Nephron progenitor cell (in vitro differentiated cells): Measurements from ENCODE around the gene HOXA13.

Experiments
- DNase-seq: peaks from one replicate; pipeline ENCODE4 v3.0.0; 2021
- H3K27ac Mint-ChIP-seq: 2 replicates; pipeline ENCODE4 v1.8.0; 2021; ENCODE audit warnings: mild to moderate bottlenecking, moderate library complexity, mixed read lengths
- H3K27me3 Mint-ChIP-seq: 2 replicates; pipeline ENCODE4 v1.8.0; 2021; ENCODE audit warnings: mild to moderate bottlenecking, low read depth, mixed read lengths; ENCODE audit not compliant: poor library complexity
- H3K36me3 Mint-ChIP-seq: 2 replicates; pipeline ENCODE4 v1.8.0; 2021; ENCODE audit warnings: low read depth, mixed read lengths
- H3K4me1 Mint-ChIP-seq: 2 replicates; pipeline ENCODE4 v1.8.0; 2021; ENCODE audit warnings: mixed read lengths
- H3K4me3 Mint-ChIP-seq: 2 replicates; pipeline ENCODE4 v1.8.0; 2021; ENCODE audit warnings: mild to moderate bottlenecking, moderate library complexity, mixed read lengths
- H3K9me3 Mint-ChIP-seq: 2 replicates; pipeline ENCODE4 v1.8.0; 2021; ENCODE audit warnings: mild to moderate bottlenecking, moderate library complexity, mixed read lengths
- TF ChIP-seq, protein P1 (sequence below): fragments of 200-600 bp; sonication (generic); IDR thresholded peaks from 2 replicates; pipeline ENCODE4 v1.5.0; 2021; ENCODE audit warnings: antibody characterized with exemption

The HOXA13 gene

DNA sequence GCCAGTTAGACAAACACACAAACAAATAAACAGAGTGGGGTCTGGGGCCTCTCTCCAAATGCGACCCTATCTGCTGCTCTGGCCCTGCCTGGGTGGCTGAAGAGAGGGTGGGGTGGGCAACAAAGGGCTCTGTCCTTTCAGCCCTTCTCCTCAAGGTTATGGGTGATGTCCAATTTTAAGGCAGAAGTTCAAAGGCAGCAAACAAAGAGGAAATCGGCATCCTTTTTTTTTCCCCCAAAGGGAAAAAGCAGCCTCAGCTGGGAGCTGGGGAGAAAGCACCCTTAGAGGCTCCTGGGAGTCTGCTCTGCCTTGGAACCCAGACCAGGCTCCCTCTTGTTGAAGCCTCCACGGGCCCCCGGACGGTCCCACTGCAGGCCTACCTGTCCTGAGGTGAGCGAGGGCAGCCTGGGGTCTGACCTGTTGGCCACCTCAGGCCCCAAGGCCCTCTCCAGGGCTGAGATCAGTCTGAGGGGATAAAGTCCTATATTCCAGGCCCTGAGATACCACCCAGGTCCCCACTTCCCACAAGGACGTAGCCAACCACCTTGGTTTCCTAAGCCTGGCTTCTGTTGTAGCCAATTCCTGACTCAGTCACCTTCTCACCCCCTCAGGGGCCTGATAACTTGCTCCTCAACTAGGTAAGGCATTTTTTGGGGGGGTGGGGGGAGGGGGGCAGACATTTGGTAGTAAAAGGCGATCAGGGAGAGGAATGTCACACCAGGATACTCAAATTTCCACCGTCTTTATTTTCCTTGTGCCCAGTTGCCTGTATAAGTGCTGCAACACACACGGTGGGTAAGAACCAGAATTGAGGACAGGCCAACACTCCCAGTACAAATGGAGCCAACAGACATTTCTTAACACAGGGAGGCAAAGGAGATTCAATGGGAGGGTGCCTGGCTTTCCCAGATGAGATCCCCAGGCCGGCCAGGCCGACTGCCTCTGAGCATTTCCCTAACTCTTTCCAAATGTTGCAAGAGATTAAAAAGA is 19.2 kb downstream of the HOXA13 start:
- TF ChIP-seq, protein P1, sequence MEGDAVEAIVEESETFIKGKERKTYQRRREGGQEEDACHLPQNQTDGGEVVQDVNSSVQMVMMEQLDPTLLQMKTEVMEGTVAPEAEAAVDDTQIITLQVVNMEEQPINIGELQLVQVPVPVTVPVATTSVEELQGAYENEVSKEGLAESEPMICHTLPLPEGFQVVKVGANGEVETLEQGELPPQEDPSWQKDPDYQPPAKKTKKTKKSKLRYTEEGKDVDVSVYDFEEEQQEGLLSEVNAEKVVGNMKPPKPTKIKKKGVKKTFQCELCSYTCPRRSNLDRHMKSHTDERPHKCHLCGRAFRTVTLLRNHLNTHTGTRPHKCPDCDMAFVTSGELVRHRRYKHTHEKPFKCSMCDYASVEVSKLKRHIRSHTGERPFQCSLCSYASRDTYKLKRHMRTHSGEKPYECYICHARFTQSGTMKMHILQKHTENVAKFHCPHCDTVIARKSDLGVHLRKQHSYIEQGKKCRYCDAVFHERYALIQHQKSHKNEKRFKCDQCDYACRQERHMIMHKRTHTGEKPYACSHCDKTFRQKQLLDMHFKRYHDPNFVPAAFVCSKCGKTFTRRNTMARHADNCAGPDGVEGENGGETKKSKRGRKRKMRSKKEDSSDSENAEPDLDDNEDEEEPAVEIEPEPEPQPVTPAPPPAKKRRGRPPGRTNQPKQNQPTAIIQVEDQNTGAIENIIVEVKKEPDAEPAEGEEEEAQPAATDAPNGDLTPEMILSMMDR = no peak
- Mint-ChIP-seq H3K9me3 (no peaks in the 10 kb centered on the region), H3K4me3 (peak overlapping the region; percentile 97), H3K36me3 (peaks cover 4% of the 10 kb centered on the region), H3K27me3 (peaks cover 64% of the 10 kb centered on the region), H3K27ac (peak overlapping the region; percentile 23), H3K4me1 (peaks cover 77% of the 10 kb centered on the region)
- DNase-seq = peak; percentile 24

DNA sequence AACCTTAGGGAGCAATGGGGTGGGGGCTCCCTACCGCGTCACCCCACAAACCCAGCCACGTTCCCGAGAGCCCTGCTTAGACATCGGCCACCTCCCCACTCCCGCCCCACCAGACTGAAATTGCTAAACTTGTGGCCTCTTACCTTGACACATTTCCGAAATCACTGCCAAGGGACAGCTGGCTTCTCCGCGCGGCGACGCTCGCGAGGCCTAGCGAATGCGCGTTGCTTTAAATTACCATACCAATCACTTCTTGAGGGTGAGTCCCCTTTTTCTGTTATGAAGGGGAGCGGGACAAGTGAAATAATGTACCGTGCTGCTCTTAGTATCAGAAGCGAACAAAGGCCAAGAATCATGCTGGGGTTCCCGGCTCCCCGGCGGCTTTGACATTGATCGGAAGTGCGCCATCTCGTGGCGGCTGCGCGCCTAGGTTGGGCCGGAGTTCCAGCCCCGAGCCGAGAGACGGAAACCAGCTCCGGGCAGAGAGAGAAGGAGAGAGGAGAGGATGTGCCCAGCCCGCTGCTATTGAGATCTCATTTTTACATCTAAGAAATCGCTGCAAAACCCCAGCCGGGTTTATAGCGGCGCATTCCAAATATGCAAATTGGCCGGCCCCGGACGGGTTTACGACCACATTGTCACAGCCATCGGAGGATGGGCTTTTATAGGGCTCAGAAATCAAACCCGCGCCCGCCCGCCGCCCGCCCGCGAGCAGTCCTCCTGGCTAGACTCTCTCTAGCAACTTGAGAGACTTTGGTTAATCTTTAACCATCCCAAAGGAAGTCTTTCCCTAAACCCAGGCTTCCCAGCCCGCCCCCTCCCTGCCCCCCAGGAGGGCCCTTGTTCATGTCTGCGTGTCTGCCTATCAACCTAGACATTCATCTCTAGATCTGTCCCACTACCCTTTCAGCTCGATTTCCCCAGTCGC is 20.1 kb downstream of the HOXA13 start:
- H3K36me3 Mint-ChIP-seq = peaks cover 4% of the 10 kb centered on the region
- peaks cover 56% of the 10 kb centered on the region for H3K27me3 Mint-ChIP-seq
- peak; percentile 88 for DNase-seq
- H3K4me1 Mint-ChIP-seq = peaks cover 79% of the 10 kb centered on the region
- H3K4me3 Mint-ChIP-seq = peak overlapping the region; percentile 97
- H3K27ac Mint-ChIP-seq = peak overlapping the region; percentile 97
- H3K9me3 Mint-ChIP-seq = no peaks in the 10 kb centered on the region
- TF ChIP-seq, protein P1 = peak; percentile 88

DNA sequence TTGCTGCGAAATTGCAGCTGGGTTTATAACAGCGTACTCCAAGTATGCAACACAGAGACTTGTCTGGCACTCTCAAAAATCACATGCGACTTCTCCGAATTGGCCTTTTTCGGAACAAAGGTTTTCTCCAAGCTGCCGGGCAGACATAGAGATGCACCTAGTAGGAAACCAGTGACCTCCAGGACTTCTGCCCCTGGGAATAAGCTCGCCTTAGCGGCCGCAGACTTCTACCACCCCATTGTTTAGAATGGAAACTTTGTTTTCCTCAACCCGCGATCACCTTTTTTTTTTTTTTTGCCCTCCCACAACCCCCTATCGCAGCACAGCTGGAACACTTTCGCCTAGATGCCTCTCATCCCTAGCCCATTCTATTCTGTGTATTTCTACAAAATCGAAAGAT is 20.9 kb downstream of the HOXA13 start:
- Mint-ChIP-seq H3K27ac (peak overlapping the region; percentile 97), H3K27me3 (peaks cover 51% of the 10 kb centered on the region), H3K4me3 (peak overlapping the region; percentile 97), H3K36me3 (peaks cover 4% of the 10 kb centered on the region), H3K9me3 (no peaks in the 10 kb centered on the region), H3K4me1 (peaks cover 80% of the 10 kb centered on the region)
- peak; percentile 19 for DNase-seq
- TF ChIP-seq, protein P1 = no peak

- H3K27ac Mint-ChIP-seq = peak overlapping the region; percentile 79
- H3K9me3 Mint-ChIP-seq = no peaks in the 10 kb centered on the region
- peak overlapping the region; percentile 97 for H3K4me3 Mint-ChIP-seq
- peaks cover 48% of the 10 kb centered on the region for H3K27me3 Mint-ChIP-seq
- TF ChIP-seq, protein P1 = no peak
- peaks cover 4% of the 10 kb centered on the region for H3K36me3 Mint-ChIP-seq
- peak; percentile 25 for DNase-seq
- peaks cover 80% of the 10 kb centered on the region for H3K4me1 Mint-ChIP-seq
These were observed 21.5 kb downstream of the HOXA13 start for GRCh38 chr7:27178366-27178765.

GRCh38 chr7:27177795-27178320 is 22.0 kb downstream of the HOXA13 start:
- H3K4me3 Mint-ChIP-seq = peak overlapping the region; percentile 97

More at GRCh38 chr7:27177795-27178320, 22.0 kb downstream of the HOXA13 start:
- H3K4me1 Mint-ChIP-seq = peaks cover 78% of the 10 kb centered on the region
- H3K36me3 Mint-ChIP-seq = peaks cover 4% of the 10 kb centered on the region
- DNase-seq = no peak
- peaks cover 45% of the 10 kb centered on the region for H3K27me3 Mint-ChIP-seq
- no peaks in the 10 kb centered on the region for H3K9me3 Mint-ChIP-seq
- H3K27ac Mint-ChIP-seq = peak overlapping the region; percentile 94
- TF ChIP-seq, protein P1 = no peak
